ENCODE measurements around the gene TMEM117.
"Not testable (repeated sequence)": the region's sequence is repeated elsewhere in the genome, so short reads cannot be mapped to it uniquely, and the experiment has no call there.

TMEM117 gene

GRCh38 chr12:44224399-44225148 is 388.7 kb downstream of the TMEM117 start:
- no peak for DNase-seq (ENCODE audit: low read depth)

DNA sequence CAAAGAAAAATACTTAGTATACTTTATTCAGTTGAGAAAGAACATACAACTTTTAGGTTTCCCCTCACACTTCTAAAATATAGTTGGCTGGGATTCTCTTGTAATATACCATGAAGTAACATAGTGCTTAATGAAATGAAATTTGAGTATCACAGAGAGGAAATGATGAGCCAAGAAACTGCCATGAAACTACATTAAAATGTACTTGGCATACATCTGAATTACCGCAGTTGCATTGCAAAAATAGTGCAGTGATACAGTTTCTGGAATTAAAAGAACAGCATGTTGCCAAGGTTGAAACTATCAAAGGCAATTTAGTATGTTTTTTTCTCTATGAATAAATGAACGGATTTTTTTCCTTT is 389.2 kb downstream of the TMEM117 start:
- DNase-seq (ENCODE audit: low read depth) = no peak

DNA sequence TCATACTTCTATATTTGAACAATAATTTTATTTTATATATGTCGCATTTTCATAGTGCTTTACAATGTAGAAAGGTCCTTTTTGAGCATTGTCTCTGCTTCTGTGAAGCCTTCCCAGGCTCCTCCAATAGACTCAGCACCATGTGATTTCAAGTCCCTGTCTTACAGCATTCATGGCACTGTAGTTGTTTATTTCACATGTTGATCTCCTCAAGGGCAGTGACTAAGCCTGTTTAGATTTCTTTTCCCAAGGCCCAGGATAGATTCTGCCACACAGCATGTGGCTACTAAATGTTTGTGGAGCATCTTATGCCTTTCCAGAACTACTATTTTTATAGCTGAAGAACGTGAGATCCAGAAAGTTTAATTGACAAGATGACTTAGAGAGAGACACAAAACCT is 391.7 kb downstream of the TMEM117 start:
- no peak for DNase-seq (ENCODE audit: low read depth)

GRCh38 chr12:44229846-44230245 is 394.0 kb downstream of the TMEM117 start:
- no peak for DNase-seq (ENCODE audit: low read depth)

DNA sequence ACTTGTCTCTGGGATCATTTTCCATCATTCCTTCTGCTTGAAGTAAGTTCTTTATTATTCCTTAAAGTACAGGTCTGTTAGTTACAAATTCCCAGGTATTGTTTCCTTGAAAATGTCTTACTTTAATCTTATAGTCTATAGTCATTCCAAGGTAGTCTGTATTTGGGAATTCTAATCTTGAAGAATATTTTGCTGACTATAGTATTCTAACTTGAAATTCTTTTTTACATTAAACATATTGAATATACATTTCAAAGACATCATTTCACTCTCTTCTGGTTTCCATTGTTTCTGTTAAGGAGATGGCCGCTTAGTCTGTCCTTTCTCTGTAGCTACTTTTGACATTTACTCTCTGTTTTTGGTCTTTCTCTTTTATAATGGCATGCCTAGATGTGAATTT is 399.8 kb downstream of the TMEM117 start:
- no peak for DNase-seq (ENCODE audit: low read depth)

- no peak for DNase-seq (ENCODE audit: low read depth)
Observed at GRCh38 chr12:44240186-44240585, 404.3 kb downstream of the TMEM117 start.

DNA sequence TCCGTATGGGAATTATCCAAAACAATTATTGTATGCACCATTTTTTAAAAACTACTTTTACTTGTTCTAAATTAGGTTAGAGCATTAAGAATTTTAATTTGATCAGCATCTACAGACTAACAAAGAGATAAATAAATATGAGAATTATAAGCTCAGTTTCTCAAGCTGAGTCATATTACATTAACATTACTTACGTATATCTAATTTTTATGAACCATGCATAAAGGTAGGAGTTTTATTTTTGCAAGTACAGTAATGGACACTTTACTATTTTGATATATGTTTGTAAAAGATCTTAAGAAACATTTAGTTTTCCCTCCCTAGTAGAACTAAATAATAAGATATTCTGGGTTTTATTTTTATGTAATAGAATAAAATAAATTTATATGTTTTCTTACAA is 410.1 kb downstream of the TMEM117 start:
- DNase-seq (ENCODE audit: low read depth) = no peak

DNA sequence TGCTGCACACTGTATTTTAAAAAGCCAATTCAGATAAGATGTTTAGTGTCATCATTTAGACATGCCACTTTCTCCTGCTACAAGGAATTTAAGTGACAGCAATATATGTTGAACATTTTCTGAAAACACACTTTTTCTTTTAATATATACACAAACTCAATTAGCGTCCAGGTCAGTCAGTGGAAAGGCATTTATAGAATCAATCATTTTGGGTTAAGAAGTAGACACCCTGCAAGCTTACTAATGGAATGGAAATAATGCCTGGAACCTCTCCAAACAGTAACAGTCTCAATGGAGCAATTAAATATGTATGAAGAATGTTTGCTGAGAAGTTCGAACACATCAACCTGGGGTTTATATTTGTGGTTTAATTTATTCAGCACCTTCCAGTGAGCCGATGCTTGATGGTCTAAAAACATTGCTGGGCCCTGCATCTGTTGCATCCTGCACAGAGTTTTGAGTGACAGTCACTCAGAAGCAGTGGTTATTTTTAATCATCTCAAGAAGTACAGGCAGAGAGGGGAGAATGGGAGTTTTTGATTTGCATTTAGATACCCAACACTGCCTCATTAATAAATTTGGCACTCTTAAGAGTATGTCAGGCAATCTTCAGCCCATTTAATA is 410.7 kb downstream of the TMEM117 start:
- no peak for DNase-seq (ENCODE audit: low read depth)

GRCh38 chr12:44247588-44247987 is 411.7 kb downstream of the TMEM117 start:
- no peak for DNase-seq (ENCODE audit: low read depth)

DNA sequence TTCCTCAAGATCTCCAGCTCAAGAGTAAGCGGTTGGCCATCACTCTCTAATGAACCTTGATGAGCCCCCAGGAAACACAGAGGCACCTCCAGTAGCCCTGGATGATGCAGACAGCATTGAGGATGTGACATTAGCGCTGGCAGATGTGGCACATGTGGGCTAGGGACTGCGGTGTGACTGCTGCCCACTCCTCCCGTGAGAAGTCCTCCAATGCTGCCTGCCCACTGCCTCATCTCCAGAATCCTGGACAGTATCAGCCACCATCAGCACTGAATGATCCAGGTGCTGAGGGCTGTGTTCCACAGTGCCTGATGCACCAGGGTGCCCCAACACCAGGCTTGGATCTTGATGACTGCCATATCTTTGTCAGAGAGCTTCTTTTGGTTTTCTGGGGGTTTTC is 412.6 kb downstream of the TMEM117 start:
- no peak for DNase-seq (ENCODE audit: low read depth)

DNA sequence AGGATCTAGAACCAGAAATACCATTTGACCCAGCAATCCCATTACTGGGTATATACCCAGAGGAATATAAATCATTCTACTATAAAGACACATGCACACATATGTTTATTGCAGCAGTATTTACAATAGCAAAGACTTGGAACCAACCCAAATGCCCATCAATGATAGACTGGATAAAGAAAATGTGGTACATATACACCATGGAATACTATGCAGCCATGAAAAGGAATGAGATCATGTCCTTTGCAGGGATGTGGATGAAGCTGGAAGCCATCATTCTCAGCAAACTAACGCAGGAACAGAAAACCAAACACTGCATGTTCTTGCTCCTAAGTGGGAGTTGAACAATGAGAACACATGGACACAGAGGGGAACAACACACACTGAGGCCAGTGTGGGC is 414.6 kb downstream of the TMEM117 start:
- DNase-seq (ENCODE audit: low read depth) = not testable (repeated sequence)

DNA sequence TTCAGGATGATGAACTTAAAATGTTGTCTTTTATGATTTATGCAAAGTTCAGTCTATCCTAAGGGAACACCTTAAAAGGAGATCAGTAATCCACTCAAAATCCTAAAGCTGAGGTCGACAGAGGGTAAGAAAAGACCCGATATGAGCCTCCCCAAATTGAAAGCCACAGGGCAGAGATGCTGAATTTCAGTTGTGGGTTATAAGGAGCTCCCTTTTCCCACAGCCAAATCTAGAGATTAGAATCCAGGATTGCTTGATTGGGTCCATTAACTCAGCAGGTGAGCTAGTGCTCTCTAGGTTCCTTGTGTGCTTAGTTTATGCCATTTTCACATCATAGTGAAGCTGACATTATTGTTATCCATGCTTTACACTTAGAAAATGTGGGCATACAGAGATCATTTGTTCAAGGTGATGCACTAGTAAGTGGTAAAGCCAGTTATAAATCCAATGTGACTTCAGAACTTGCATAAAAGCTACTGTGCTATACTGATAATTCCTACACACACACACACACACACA is 417.5 kb downstream of the TMEM117 start:
- no peak for DNase-seq (ENCODE audit: low read depth)

- no peak for DNase-seq (ENCODE audit: low read depth)
Observed at GRCh38 chr12:44258246-44258645, 422.4 kb downstream of the TMEM117 start.

- DNase-seq (ENCODE audit: low read depth) = no peak
Observed at GRCh38 chr12:44259890-44260289, 424.0 kb downstream of the TMEM117 start.

GRCh38 chr12:44260581-44260980 is 424.7 kb downstream of the TMEM117 start:
- no peak for DNase-seq (ENCODE audit: low read depth)

GRCh38 chr12:44285321-44285960 is 449.6 kb downstream of the TMEM117 start:
- DNase-seq (ENCODE audit: low read depth) = no peak

DNA sequence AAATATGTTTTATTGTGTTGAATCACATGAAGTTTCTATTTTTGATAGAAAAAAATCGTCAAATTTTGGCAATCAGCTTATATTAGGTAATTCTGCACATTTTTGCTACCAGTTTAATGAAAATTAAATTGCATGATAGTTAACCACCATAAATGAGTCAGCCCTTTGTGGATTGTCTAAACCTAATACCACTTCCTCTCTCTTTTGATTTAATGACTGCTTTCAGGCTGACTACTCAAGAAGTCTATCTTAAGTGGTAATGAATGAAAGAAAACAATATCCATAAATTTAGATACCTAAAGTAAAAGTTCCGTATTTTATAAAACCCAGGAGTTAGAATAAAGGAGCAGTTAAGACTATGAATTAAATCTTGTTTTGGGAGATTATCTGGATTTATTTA is 450.5 kb downstream of the TMEM117 start:
- DNase-seq (ENCODE audit: low read depth) = no peak

GRCh38 chr12:44286821-44287505 is 451.1 kb downstream of the TMEM117 start:
- no peak for DNase-seq (ENCODE audit: low read depth)

DNA sequence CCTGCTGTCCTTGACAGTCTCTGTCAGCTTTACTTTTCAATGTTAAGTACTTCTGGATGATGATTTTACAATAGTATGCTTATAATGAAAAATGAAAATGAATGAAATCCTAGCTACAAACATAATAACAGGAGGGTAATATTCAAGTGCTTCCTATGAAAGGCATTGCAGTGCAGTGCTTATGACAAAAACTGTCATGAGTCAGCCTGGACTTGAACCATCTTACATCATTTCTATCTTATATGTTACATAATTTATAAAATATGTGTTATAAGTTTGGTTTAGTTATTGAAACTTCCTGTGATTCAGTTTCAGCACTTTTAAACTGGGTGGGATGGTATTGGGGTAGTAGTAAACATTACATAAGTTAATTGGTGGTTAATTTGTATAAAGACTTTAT is 451.7 kb downstream of the TMEM117 start:
- DNase-seq (ENCODE audit: low read depth) = no peak

DNA sequence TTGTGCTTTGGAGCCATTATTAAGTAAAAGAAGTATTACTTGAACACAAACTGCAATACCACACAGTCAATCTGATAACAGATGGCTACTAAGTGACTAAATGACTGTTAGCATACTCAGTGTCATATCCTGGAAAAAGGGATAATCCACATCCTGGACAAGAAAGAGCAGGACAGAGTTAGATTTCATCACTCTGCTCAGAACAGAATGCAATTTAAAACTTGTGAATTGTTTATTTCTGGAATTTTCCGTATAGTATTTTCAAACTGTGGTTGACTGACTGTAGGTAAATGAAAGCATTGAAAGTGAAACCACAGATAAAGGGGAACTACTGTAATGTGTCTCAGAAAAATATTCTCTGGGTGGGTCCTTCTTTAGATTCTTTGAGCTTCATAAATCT is 458.8 kb downstream of the TMEM117 start:
- no peak for DNase-seq (ENCODE audit: low read depth)

- no peak for DNase-seq (ENCODE audit: low read depth)
Observed at GRCh38 chr12:44295958-44296623, 460.2 kb downstream of the TMEM117 start.

GRCh38 chr12:44296624-44297197 is 460.8 kb downstream of the TMEM117 start:
- no peak for DNase-seq (ENCODE audit: low read depth)

Measured in stimulated activated CD4-positive, alpha-beta T cell treated with anti-CD3 and anti-CD28 coated beads, Interleukin-2, amount 100 ng/mL, for 4 hours (primary cell).